GM23248 (cell line): ENCODE measurements around the gene MAP7D2. TPM values are rescaled to one million over a fixed set of nuclear protein-coding genes. Genes with fewer than 3 reads are reported as not detected.
A peak's percentile ranks its signal among the peaks of the same experiment; 100 is the strongest.

Experiments used
- DNase-seq: peaks from one replicate; pipeline ENCODE4 v3.0.0-alpha.2; 2015
- H2AFZ ChIP-seq: fragments of 200-600 bp; sonication (generic); 2 replicates; pipeline ENCODE4 v1.6.1; 2016; ENCODE audit warnings: antibody characterized with exemption
- H3F3A ChIP-seq: fragments of 200-600 bp; sonication (generic); 2 replicates; pipeline ENCODE4 v1.6.1; 2016; ENCODE audit warnings: mild to moderate bottlenecking, antibody characterized with exemption, mixed run types; ENCODE audit not compliant: insufficient read depth
- H3K27ac ChIP-seq: fragments of 200-600 bp; sonication (generic); 2 replicates; pipeline ENCODE4 v1.5.1; 2016; ENCODE audit warnings: mild to moderate bottlenecking
- H3K27me3 ChIP-seq: fragments of 200-600 bp; sonication (generic); replicated peaks from 2 replicates; pipeline ENCODE4 v1.6.1; 2016; ENCODE audit warnings: mild to moderate bottlenecking; ENCODE audit not compliant: insufficient read depth
- H3K36me3 ChIP-seq: fragments of 200-600 bp; sonication (generic); 2 replicates; pipeline ENCODE4 v1.6.1; 2016; ENCODE audit warnings: low read depth, mild to moderate bottlenecking
- H3K4me1 ChIP-seq: fragments of 200-600 bp; sonication (generic); 2 replicates; pipeline ENCODE4 v1.6.1; 2016; ENCODE audit warnings: mild to moderate bottlenecking; ENCODE audit not compliant: insufficient read depth
- H3K4me2 ChIP-seq: fragments of 200-600 bp; sonication (generic); one replicate; pipeline ENCODE4 v1.6.1; 2016; ENCODE audit warnings: mild to moderate bottlenecking; ENCODE audit not compliant: unreplicated experiment
- H3K4me3 ChIP-seq: fragments of 200-600 bp; sonication (generic); 2 replicates; pipeline ENCODE4 v1.5.1; 2016; ENCODE audit warnings: mild to moderate bottlenecking
- H3K79me2 ChIP-seq: fragments of 200-600 bp; sonication (generic); 2 replicates; pipeline ENCODE4 v1.6.1; 2016; ENCODE audit warnings: mild to moderate bottlenecking; ENCODE audit not compliant: insufficient read depth
- H3K9ac ChIP-seq: fragments of 200-600 bp; sonication (generic); 2 replicates; pipeline ENCODE4 v1.6.1; 2016; ENCODE audit warnings: mild to moderate bottlenecking
- H3K9me2 ChIP-seq: fragments of 200-600 bp; sonication (generic); 2 replicates; pipeline ENCODE4 v1.6.1; 2016; ENCODE audit warnings: mixed run types, mild to moderate bottlenecking, moderate library complexity; ENCODE audit not compliant: insufficient read depth
- H3K9me3 ChIP-seq: fragments of 200-600 bp; sonication (generic); one replicate; pipeline ENCODE4 v1.6.1; 2017; ENCODE audit warnings: low read depth
- H4K20me1 ChIP-seq: fragments of 200-600 bp; sonication (generic); 2 replicates; pipeline ENCODE4 v1.6.0; 2016; ENCODE audit not compliant: insufficient read depth
- EZH2 ChIP-seq: fragments of 200-600 bp; sonication (generic); IDR thresholded peaks from 2 replicates; pipeline ENCODE4 v1.6.1; 2018; ENCODE audit warnings: antibody characterized with exemption, mild to moderate bottlenecking; ENCODE audit not compliant: insufficient read depth, poor library complexity, severe bottlenecking
- EZH2phosphoT487 ChIP-seq: fragments of 200-600 bp; sonication (generic); IDR thresholded peaks from 2 replicates; pipeline ENCODE4 v1.6.1; 2018; ENCODE audit warnings: antibody characterized with exemption, moderate library complexity, mild to moderate bottlenecking, low read depth; ENCODE audit not compliant: insufficient read depth
- WGBS, 2 experiments: methylation state at CpG; one replicate each; pipeline ENCODE4 v1.1.6; 2015 to 2017; ENCODE audit warnings: low lambda C conversion rate in 2 of 2, low coverage in 1 of 2; ENCODE audit errors: missing lambda C conversion rate in 2 of 2; 5-methylcytosine and 5-hydroxymethylcytosine counted together
- in situ Hi-C: fragments of 300-500 bp; cut with MboI; formaldehyde crosslinking; loops from 2 replicates; pipeline ENCODE4 v1.15.0; 2020
- polyA plus RNA-seq: library from polyadenylated mRNA; unstranded; fragments of >200 nt; fragmentation: Nextera tagmentation; extraction: Ambion mirVana; gene quantifications from 2 replicates; pipeline ENCODE4 v1.2.1, GENCODE V29; 2016
- total RNA-seq: library from RNA; depleted of rRNA; stranded (reverse); fragments of >200 nt; shearing (Covaris generic); gene quantifications from 2 replicates; pipeline ENCODE4 v1.2.3, GENCODE V29; 2014

The MAP7D2 gene
- total and polyA plus RNA-seq, 2 experiments from 2014 or later: 0.11 to 0.32 TPM

DNA sequence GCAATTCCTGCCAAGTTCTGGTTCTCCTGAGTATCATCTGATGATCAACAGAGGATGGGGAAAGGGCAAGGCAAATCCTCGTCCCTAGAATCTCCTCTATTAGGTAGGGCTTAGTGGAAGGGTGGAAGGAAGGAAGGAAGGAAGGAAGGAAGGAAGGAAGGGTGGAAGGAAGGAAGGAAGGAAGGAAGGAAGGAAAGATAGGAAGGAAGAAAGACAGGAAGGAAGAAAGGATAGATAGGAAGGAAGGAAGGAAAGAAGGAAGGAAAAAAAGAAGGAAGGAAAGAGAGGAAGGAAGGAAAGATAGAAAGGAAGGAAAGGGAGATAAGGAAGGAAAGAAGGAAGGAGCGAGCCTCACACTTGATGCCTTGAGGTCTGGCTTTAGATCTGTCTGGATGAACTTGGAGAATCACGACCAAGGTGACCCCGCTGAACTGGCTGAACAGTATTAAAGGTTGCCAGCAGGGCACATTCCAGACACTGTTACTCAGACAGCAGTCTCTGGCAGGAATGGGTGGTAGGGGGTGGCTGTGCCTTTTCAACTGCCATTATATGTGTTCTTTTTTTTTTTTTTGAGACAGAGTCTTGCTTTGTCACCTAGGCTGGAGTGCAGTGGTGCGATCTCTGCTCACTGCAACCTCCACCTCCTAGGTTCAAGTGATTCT is 57.1 kb downstream of the MAP7D2 start:
- 0 out of 2 replicates have a peak, but pooled peaks cover 4% of the 10 kb centered on the region for H3F3A ChIP-seq
- DNase-seq: peak; percentile 9

DNA sequence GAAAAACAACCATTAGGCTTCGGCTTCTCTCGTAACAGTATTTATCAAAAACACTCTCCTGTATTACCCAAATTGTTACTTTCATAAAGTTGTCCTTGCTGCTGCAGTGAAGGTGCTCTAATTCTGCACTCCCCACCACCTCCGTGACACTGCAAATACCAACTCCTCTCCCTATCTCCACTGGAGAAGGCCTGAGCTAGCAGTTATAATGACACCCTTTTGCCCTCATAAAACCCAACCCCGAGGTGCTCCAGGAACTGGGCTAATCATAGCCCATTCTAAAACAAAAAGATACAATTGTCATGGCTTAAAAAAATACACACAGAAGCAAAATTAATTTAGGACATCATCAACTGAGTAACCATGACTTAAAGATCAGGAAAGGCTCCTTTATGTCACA is 59.2 kb downstream of the MAP7D2 start:
- H3K36me3 ChIP-seq: no peaks in the 10 kb centered on the region
- H2AFZ ChIP-seq: no peak overlapping the region
- in situ Hi-C loops: no loop called here
- H3K4me1 ChIP-seq: peaks cover 15% of the 10 kb centered on the region; the same call in 1 of the 2 replicates
- no peak overlapping the region for H3K9ac ChIP-seq
- H3K27me3 ChIP-seq: no peaks in the 10 kb centered on the region
- DNase-seq: no peak
- H3F3A ChIP-seq: 0 out of 2 replicates have a peak, but pooled peaks cover 4% of the 10 kb centered on the region
- no peaks in the 10 kb centered on the region for H4K20me1 ChIP-seq
- no peak overlapping the region for H3K4me2 ChIP-seq
- no peak overlapping the region for H3K27ac ChIP-seq
- 97 to 100% methylated on average over 4 of the region's 4 CpGs for WGBS, 2 experiments
- H3K79me2 ChIP-seq: no peaks in the 10 kb centered on the region
- no peaks in the 10 kb centered on the region for H3K9me2 ChIP-seq
- no peak for TF ChIP-seq EZH2phosphoT487
- TF ChIP-seq EZH2: no peak
- no peaks in the 10 kb centered on the region for H3K9me3 ChIP-seq
- H3K4me3 ChIP-seq: no peak overlapping the region

More for the DNA sequence above, 57.1 kb downstream of the MAP7D2 start:
- Histone ChIP-seq H3K9me2 (no peaks in the 10 kb centered on the region), H3K9me3 (no peaks in the 10 kb centered on the region), H3K27me3 (no peaks in the 10 kb centered on the region), H3K4me2 (no peak overlapping the region), H3K4me3 (no peak overlapping the region), H3K79me2 (no peaks in the 10 kb centered on the region), H4K20me1 (no peaks in the 10 kb centered on the region), H3K4me1 (peaks cover 15% of the 10 kb centered on the region; the same call in 1 of the 2 replicates), H2AFZ (no peak overlapping the region), H3K9ac (no peak overlapping the region), H3K27ac (no peak overlapping the region), H3K36me3 (no peaks in the 10 kb centered on the region)
- 51 to 57% methylated on average over 5 of the region's 5 CpGs for WGBS, 2 experiments
- TF ChIP-seq EZH2phosphoT487: no peak
- TF ChIP-seq EZH2: no peak
- in situ Hi-C loops: no loop called here

DNA sequence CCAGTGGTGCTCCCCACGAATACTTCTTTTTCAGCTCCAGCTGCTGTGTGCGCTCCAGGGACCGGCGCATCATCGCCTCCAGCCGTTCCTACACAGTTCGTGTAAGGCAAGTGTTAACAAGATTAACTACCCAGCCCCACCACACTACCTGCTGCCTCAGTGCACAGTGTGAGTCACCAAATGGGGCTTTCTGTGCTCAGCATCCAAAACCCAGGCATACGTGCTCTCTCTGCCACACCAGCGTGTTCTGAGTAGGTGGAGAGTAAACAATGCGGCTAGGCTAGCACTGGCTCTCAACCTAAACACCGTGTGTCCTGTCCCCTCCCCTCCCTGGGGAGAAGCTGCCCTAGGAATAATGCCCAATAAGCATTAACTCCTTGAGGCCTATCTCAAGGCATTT is 60.0 kb downstream of the MAP7D2 start:
- Histone ChIP-seq H3K9ac (no peak overlapping the region), H2AFZ (no peak overlapping the region), H3K27me3 (no peaks in the 10 kb centered on the region), H3K27ac (no peak overlapping the region), H3K4me1 (peaks cover 11% of the 10 kb centered on the region; the same call in 1 of the 2 replicates), H4K20me1 (no peaks in the 10 kb centered on the region), H3K9me2 (no peaks in the 10 kb centered on the region), H3K79me2 (no peaks in the 10 kb centered on the region), H3K36me3 (no peaks in the 10 kb centered on the region), H3K4me3 (no peak overlapping the region), H3K4me2 (no peak overlapping the region), H3K9me3 (no peaks in the 10 kb centered on the region), H3F3A (no peaks in the 10 kb centered on the region)
- 65 to 72% methylated on average over 10 to 11 of the region's 11 CpGs for WGBS, 2 experiments
- DNase-seq: no peak
- in situ Hi-C loops: no loop called here
- no peak for TF ChIP-seq EZH2phosphoT487
- no peak for TF ChIP-seq EZH2

DNA sequence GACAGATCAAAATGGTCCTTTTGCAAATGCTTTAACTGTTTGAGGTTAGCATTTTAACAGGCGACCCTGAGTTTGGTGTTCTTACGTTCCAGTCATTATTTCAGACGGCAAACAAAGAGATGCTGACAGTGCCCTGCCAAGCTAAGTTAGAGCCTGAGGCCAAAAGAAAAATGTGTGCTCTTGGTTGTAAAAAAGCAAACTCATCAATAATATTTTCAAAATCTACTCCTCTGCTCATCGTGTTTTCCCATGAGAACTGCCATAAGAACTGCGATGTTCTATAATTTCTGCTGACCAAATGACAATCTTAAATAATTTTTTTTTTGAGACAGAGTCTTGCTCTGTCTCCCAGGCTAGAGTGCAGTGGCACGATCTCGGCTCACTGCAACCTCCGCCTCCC is 63.2 kb downstream of the MAP7D2 start:
- 62 to 67% methylated on average over 8 of the region's 8 CpGs for WGBS, 2 experiments
- no peaks in the 10 kb centered on the region for H3K27me3 ChIP-seq
- H2AFZ ChIP-seq: no peak overlapping the region
- in situ Hi-C loops: no loop called here
- no peak overlapping the region for H3K4me3 ChIP-seq
- no peaks in the 10 kb centered on the region for H3K79me2 ChIP-seq
- TF ChIP-seq EZH2 (no peak), EZH2phosphoT487 (no peak)
- H4K20me1 ChIP-seq: no peaks in the 10 kb centered on the region
- no peaks in the 10 kb centered on the region for H3K9me3 ChIP-seq
- no peaks in the 10 kb centered on the region for H3K36me3 ChIP-seq
- H3K4me2 ChIP-seq: no peak overlapping the region
- H3K27ac ChIP-seq: no peak overlapping the region
- no peak for DNase-seq
- H3F3A ChIP-seq: no peaks in the 10 kb centered on the region
- H3K9me2 ChIP-seq: no peaks in the 10 kb centered on the region
- no peaks in the 10 kb centered on the region for H3K4me1 ChIP-seq
- no peak overlapping the region for H3K9ac ChIP-seq
